ENCODE measurements around the gene IL36A. TPM values are rescaled to one million over a fixed set of nuclear protein-coding genes. Genes with fewer than 3 reads are reported as not detected.

IL36A gene
- total and polyA plus RNA-seq, 5 donors = not detected

DNA sequence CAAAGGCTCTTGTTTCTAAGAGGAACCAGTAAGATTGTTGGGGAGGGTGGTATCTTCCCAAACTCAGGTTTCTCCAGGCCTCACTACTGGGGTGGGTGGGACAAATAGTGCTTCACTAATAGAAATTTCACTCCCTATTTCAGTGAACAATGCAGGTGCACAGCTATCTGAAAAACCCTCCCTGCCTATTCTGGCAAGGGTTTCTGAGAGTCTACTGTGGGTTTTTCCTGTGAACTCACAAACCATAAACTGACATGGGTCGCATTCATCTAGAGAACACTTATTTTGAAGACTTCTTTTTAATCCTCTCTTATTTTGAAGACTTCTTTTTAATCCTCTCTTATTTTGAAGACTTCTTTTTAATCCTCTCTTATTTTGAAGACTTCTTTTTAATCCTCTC is 4.4 kb downstream of the IL36A start:
- Histone ChIP-seq H3K4me1 (ENCODE audit: control insufficient read depth, insufficient read depth, low read length) (no peaks in the 10 kb centered on the region), H3K27me3 (ENCODE audit: control insufficient read depth, insufficient read depth) (no peaks in the 10 kb centered on the region), H3K4me3 (ENCODE audit: low read length) (no peak overlapping the region), H3K9me3 (ENCODE audit: control insufficient read depth, low read length) (no peaks in the 10 kb centered on the region), H3K27ac (ENCODE audit: low read length) (no peak overlapping the region)
- no peak for DNase-seq
- intact Hi-C loops (cut with DNase I) = no loop called here
- no peak for ATAC-seq
- WGBS = 65% methylated on average over 1 of the region's 1 CpG

DNA sequence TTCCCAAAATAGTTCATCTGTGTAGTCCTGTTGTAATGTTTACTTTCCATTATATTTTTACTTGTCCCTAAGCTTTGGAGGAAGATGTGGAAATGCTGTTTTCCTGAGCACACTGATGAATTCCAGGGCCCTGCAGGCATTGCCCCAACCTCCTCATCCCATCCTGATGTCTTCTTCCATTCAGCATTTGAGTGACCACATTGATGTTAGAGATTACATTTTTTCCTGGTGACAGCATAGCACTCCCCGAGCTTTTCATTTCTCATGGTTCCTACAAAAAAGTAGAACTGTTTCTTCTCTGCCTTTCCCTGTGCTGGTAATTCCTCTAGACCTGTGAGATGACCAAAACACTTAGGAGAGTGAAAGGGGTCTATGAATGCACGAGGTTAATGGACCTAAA is 4.8 kb downstream of the IL36A start:
- DNase-seq (no peak), ATAC-seq (no peak)
- H3K4me1 ChIP-seq (ENCODE audit: control insufficient read depth, insufficient read depth, low read length) = no peaks in the 10 kb centered on the region
- no peaks in the 10 kb centered on the region for H3K27me3 ChIP-seq (ENCODE audit: control insufficient read depth, insufficient read depth)
- H3K4me3 ChIP-seq (ENCODE audit: low read length) = no peak overlapping the region
- H3K9me3 ChIP-seq (ENCODE audit: control insufficient read depth, low read length) = no peaks in the 10 kb centered on the region
- intact Hi-C loops (cut with DNase I) = no loop called here
- no peak overlapping the region for H3K27ac ChIP-seq (ENCODE audit: low read length)
- WGBS = 41% methylated on average over 2 of the region's 2 CpGs

DNA sequence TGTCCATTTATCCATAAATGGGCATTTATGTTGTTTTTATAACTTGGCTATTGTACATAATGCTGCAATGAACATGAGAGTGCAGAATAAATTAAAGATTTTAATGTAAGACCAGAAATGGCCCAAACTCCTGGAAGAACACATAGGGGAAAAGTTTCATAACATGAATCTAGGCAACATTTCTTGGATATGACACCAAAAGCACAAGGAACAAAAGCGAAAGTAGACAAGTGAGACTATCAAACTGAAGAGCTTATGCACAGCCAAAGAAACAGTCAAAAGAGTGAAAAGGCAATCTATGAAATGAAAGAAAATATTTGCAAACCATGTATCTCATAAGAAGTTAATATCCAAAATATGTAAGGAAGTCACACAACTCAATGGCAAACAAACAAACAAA is 5.8 kb downstream of the IL36A start:
- WGBS = 97% methylated on average over 1 of the region's 1 CpG
- no peak overlapping the region for H3K4me3 ChIP-seq (ENCODE audit: low read length)
- no peak for ATAC-seq

DNA sequence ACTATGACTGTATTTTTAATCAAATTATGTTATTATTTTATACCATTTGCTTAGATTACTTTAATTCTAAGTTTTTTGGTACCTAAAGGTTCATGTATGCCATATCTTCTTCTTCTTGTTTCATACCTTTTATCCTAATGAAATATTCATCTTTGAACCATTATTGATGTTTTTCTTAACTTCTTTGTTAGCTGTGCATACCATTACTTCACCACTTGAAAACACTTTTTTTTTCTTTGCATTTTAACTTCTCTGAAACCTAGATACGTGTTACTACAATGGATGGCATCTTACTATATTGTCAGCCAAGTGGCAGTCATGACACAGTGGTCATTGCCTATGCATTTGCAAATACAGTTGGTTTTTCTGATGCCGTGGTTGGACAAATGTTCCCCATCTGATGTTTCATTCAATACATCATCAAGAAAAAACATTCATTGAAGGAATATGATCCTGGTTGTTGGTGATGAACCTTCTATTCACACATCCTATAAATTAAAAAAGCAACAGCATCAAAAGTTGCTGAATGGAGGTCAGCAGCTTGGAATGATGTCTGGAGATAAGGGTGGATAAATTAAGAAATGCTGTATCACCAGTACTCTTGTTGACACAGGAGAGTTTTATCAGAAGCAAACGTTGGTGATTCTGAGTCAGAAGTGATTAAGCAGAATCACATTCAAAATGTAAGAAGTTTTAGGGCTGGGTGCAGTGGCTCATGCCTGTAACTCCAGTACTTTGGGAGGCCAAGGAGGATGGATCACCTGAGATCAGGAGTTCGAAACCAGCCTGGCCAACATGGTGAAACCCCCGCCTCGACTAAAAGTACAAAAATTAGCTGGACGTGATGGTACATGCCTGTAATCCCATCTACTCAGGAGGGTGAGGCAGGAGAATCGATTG is 7.4 kb downstream of the IL36A start:
- no peak overlapping the region for H3K4me3 ChIP-seq (ENCODE audit: low read length)
- H3K4me1 ChIP-seq (ENCODE audit: control insufficient read depth, insufficient read depth, low read length) = no peaks in the 10 kb centered on the region
- DNase-seq (no peak), ATAC-seq (no peak)
- H3K27ac ChIP-seq (ENCODE audit: low read length) = no peak overlapping the region
- intact Hi-C loops (cut with DNase I) = no loop called here
- no peaks in the 10 kb centered on the region for H3K9me3 ChIP-seq (ENCODE audit: control insufficient read depth, low read length)
- 73% methylated on average over 8 of the region's 8 CpGs for WGBS
- H3K27me3 ChIP-seq (ENCODE audit: control insufficient read depth, insufficient read depth) = no peaks in the 10 kb centered on the region

More for the DNA sequence above, 5.8 kb downstream of the IL36A start:
- H3K27ac ChIP-seq (ENCODE audit: low read length) = no peak overlapping the region
- H3K9me3 ChIP-seq (ENCODE audit: control insufficient read depth, low read length) = no peaks in the 10 kb centered on the region
- no peaks in the 10 kb centered on the region for H3K27me3 ChIP-seq (ENCODE audit: control insufficient read depth, insufficient read depth)
- DNase-seq = no peak
- H3K4me1 ChIP-seq (ENCODE audit: control insufficient read depth, insufficient read depth, low read length) = no peaks in the 10 kb centered on the region
- intact Hi-C loops (cut with DNase I) = no loop called here

DNA sequence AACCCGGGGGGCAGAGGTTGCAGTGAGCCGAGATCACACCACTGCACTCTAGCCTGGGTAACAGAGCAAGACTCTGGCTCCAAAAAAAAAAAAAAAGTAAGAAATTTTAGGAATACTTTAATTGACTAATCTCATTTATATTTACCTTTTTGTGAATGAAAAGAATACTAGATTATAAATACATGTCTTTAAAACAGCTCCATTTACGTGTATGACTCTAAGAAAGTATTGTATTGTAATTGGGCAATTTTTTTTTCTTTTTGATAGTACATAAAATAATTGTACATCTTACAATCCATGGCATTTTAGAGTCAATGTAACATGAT is 8.0 kb downstream of the IL36A start:
- ATAC-seq (no peak), DNase-seq (no peak)
- no peaks in the 10 kb centered on the region for H3K27me3 ChIP-seq (ENCODE audit: control insufficient read depth, insufficient read depth)
- intact Hi-C loops (cut with DNase I) = no loop called here
- H3K4me1 ChIP-seq (ENCODE audit: control insufficient read depth, insufficient read depth, low read length) = no peaks in the 10 kb centered on the region
- no peak overlapping the region for H3K27ac ChIP-seq (ENCODE audit: low read length)
- no peaks in the 10 kb centered on the region for H3K9me3 ChIP-seq (ENCODE audit: control insufficient read depth, low read length)
- H3K4me3 ChIP-seq (ENCODE audit: low read length) = no peak overlapping the region
- WGBS = 87% methylated on average over 3 of the region's 3 CpGs

DNA sequence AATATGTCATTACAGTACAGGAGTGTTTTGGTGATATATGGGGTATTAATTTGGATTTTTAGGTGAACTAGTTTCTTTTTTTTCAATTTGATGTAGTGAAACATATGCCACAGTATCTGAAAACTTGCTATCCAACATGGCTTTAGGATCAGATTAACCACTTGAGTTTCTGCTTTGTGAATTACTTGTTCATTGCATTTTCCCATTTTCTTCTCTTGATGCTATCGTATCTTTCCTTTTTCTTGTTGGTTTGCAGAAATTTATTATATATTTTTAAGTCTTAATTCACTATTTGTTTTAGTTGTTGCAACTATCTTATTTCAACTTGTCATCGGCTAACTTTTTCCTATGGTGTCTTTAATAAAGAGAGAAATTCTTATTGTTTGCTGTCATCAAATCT is 8.8 kb downstream of the IL36A start:
- intact Hi-C loops (cut with DNase I) = no loop called here
- no peaks in the 10 kb centered on the region for H3K27me3 ChIP-seq (ENCODE audit: control insufficient read depth, insufficient read depth)
- WGBS = 91% methylated on average over 2 of the region's 2 CpGs
- DNase-seq = no peak
- no peaks in the 10 kb centered on the region for H3K4me1 ChIP-seq (ENCODE audit: control insufficient read depth, insufficient read depth, low read length)
- no peak overlapping the region for H3K4me3 ChIP-seq (ENCODE audit: low read length)
- H3K27ac ChIP-seq (ENCODE audit: low read length) = no peak overlapping the region
- no peak for ATAC-seq
- H3K9me3 ChIP-seq (ENCODE audit: control insufficient read depth, low read length) = no peaks in the 10 kb centered on the region

DNA sequence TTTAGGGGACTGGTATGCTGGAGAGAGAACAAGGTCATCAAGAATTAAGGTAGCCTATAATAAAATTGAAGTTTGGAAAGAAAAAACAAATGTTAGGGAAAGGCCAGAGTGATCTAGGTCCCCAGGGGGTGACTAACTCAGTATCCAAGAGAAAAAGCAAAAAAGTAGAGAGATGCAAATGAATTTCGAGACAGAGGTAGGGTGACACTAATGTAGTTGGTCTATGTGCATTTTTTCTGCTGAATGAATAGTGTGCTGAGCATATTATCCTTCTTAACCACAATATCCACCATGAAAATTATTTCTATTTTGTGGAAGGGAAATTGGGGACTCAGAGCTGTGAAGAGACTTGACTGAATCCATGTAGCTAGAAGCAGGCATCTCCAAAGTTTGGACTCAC is 9.8 kb downstream of the IL36A start:
- WGBS = 71% methylated on average over 1 of the region's 1 CpG
- H3K27me3 ChIP-seq (ENCODE audit: control insufficient read depth, insufficient read depth) = no peaks in the 10 kb centered on the region
- intact Hi-C loops (cut with DNase I) = no loop called here
- no peak for ATAC-seq
- no peak for DNase-seq
- no peaks in the 10 kb centered on the region for H3K9me3 ChIP-seq (ENCODE audit: control insufficient read depth, low read length)
- H3K4me1 ChIP-seq (ENCODE audit: control insufficient read depth, insufficient read depth, low read length) = no peaks in the 10 kb centered on the region
- H3K4me3 ChIP-seq (ENCODE audit: low read length) = no peak overlapping the region
- H3K27ac ChIP-seq (ENCODE audit: low read length) = no peak overlapping the region

DNA sequence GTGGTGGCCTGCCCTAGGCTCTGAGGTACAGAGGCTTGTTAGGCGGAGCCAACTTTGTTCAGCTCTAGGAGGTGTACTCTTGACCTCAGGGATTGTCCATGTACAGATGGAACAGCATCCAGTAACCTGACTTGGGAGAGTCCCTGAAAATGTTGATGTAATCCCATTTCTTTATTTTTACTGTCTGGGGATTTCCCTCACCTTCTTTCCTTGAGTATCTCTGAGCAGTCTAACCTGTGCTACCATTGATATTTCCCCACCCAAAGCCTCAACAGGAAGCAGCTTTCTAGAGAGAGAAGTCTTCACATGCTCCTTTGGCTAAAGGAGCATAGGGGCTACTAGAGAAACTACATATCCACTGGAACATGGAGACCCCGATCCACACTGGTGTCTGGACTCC is 10.4 kb downstream of the IL36A start:
- WGBS = 89% methylated on average over 2 of the region's 2 CpGs
- intact Hi-C loops (cut with DNase I) = no loop called here
- no peak for ATAC-seq
- no peaks in the 10 kb centered on the region for H3K27me3 ChIP-seq (ENCODE audit: control insufficient read depth, insufficient read depth)
- H3K4me1 ChIP-seq (ENCODE audit: control insufficient read depth, insufficient read depth, low read length) = no peaks in the 10 kb centered on the region
- H3K4me3 ChIP-seq (ENCODE audit: low read length) = no peak overlapping the region
- DNase-seq = no peak
- no peak overlapping the region for H3K27ac ChIP-seq (ENCODE audit: low read length)
- H3K9me3 ChIP-seq (ENCODE audit: control insufficient read depth, low read length) = no peaks in the 10 kb centered on the region

DNA sequence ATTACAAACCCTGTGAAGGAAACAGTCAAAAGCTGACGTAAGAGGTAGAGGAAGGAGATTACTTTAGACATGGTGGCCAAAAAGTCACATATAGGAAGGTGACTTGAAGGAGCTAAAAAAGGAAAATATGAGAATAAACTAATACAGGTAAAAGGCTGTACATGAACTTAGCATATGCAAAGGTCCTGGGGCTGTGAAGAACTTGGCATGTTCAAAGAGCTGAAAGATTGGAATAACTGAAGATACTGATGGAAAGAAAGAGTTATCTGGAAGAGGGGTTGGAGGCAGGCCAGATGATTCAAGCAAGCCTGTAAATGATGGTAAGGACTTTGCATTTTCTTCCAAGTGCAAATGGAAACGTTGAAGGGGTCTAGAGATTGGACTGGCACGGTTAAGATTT is 13.2 kb downstream of the IL36A start:
- Histone ChIP-seq H3K4me1 (ENCODE audit: control insufficient read depth, insufficient read depth, low read length) (no peaks in the 10 kb centered on the region), H3K4me3 (ENCODE audit: low read length) (no peak overlapping the region), H3K27ac (ENCODE audit: low read length) (no peak overlapping the region), H3K27me3 (ENCODE audit: control insufficient read depth, insufficient read depth) (no peaks in the 10 kb centered on the region), H3K9me3 (ENCODE audit: control insufficient read depth, low read length) (no peaks in the 10 kb centered on the region)
- intact Hi-C loops (cut with DNase I) = no loop called here
- DNase-seq = no peak
- ATAC-seq = no peak
- WGBS = 78% methylated on average over 3 of the region's 3 CpGs

DNA sequence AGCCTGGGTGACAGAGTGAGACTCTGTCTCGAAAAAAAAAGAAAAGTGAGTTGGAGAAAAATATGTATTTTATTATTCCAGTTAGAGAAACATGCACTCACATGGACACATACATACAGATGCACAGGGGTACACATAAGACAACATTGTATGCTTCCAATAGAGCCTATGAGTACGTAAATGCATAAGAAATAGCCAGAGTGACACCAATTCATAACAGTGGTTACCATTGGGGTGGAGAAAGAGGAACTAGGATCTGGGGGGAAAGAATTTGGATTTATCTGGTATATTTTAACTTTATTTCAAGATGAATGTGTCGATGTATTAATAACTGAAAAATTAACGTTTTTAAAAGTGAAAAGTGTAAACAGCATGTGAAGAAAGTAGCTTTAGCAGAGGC is 16.1 kb downstream of the IL36A start:
- Histone ChIP-seq H3K27me3 (ENCODE audit: control insufficient read depth, insufficient read depth) (no peaks in the 10 kb centered on the region), H3K27ac (ENCODE audit: low read length) (no peak overlapping the region), H3K4me3 (ENCODE audit: low read length) (no peak overlapping the region), H3K4me1 (ENCODE audit: control insufficient read depth, insufficient read depth, low read length) (no peaks in the 10 kb centered on the region), H3K9me3 (ENCODE audit: control insufficient read depth, low read length) (no peaks in the 10 kb centered on the region)
- intact Hi-C loops (cut with DNase I) = no loop called here
- WGBS = 64% methylated on average over 4 of the region's 4 CpGs
- DNase-seq (no peak), ATAC-seq (no peak)

DNA sequence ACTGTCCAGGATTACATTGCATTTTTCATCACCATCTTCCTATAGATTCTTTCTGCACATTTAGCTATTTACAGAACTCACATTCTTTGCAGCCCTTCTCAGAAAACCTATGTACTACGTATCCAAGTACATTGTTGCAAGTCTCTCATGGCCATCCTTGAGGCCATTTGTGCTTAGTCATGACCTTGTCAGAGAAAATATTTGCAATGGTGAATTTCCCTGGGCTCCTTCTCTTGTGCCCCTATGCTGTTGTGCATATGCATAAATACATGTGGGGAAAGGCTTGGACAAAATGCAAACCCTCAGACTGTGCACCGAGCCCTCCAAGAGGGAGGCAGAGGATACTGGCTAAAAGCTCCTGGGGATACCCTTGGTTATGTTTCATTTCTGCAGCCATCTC is 19.5 kb downstream of the IL36A start:
- no peaks in the 10 kb centered on the region for H3K4me1 ChIP-seq (ENCODE audit: control insufficient read depth, insufficient read depth, low read length)
- H3K27me3 ChIP-seq (ENCODE audit: control insufficient read depth, insufficient read depth) = no peaks in the 10 kb centered on the region
- intact Hi-C loops (cut with DNase I) = no loop called here
- no peak for ATAC-seq
- H3K9me3 ChIP-seq (ENCODE audit: control insufficient read depth, low read length) = no peaks in the 10 kb centered on the region
- no peak overlapping the region for H3K27ac ChIP-seq (ENCODE audit: low read length)
- no peak overlapping the region for H3K4me3 ChIP-seq (ENCODE audit: low read length)
- DNase-seq = no peak
- WGBS = 85% methylated on average over 2 of the region's 2 CpGs

DNA sequence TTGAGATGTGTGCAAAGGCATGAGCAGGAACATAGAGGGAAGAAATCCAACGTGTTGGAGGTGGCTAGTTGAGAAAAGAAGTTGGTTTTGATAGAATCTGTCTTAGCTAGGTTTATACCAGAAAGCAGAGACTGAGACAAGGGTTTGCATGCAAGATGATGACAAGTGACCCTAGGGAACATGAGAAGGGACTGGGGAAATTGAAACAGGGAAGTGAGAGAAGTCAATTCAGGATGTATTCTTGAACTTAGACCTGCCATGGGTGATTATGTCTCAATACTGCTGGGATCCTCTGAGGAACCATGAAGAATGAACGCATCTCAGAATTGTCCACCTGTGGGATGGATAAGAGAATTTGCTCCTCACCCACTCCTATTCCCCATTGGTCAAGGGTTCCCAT is 20.5 kb downstream of the IL36A start:
- Histone ChIP-seq H3K27me3 (ENCODE audit: control insufficient read depth, insufficient read depth) (no peaks in the 10 kb centered on the region), H3K9me3 (ENCODE audit: control insufficient read depth, low read length) (no peaks in the 10 kb centered on the region), H3K4me1 (ENCODE audit: control insufficient read depth, insufficient read depth, low read length) (no peaks in the 10 kb centered on the region), H3K4me3 (ENCODE audit: low read length) (no peak overlapping the region), H3K27ac (ENCODE audit: low read length) (no peak overlapping the region)
- 61% methylated on average over 2 of the region's 2 CpGs for WGBS
- ATAC-seq = no peak
- intact Hi-C loops (cut with DNase I) = no loop called here
- DNase-seq = no peak
